Vagina (tissue), 2 donors: ENCODE data around the gene PRX.

Source experiments
- POLR2A ChIP-seq, 2 donors: fragments of 450-650 bp; IDR thresholded peaks; one replicate each; pipeline ENCODE4 v1.6.1; 2017; ENCODE audit warnings: antibody characterized with exemption in 2 of 2, mild to moderate bottlenecking in 2 of 2, moderate library complexity in 2 of 2
- POLR2AphosphoS5 ChIP-seq, 2 donors: sonication (generic); formaldehyde crosslinking; IDR thresholded peaks; one replicate each; pipeline ENCODE4 v1.9.0; 2017; ENCODE audit warnings: antibody characterized with exemption in 2 of 2, mild to moderate bottlenecking in 2 of 2, low read depth in 1 of 2; ENCODE audit not compliant: insufficient read depth in 1 of 2
- TF ChIP-seq, protein P1 (sequence below), 3 experiments: fragments of 450-650 bp in 2 of 3; fragments of 200-600 bp in 1 of 3; sonication (generic) in 1 of 3; IDR thresholded peaks; one replicate each; pipeline ENCODE4 v1.5.1; 2017 to 2019; ENCODE audit warnings: antibody characterized with exemption in 3 of 3, mild to moderate bottlenecking in 2 of 3, moderate library complexity in 2 of 3

DNA sequence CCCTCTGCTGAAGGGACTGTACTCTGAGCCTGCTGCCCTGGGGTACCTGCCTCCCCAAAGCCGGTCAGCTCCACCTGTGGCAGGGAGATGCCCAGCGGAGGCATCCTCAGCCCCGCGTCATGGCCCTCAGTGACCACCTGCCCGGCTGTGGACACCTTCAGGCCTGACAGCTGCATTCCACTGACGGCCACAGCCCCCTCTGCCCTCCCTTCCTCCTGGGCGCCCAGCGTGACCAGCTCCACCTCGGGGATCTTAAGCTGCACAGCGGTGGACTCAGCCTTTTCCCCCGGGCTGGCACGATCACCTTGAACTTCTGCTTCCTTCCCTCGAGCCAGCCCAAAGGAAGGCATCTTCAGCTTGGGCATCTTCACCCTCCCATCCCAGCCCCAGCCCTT is 18.4 kb downstream of the PRX start:
- TF ChIP-seq, protein P1, sequence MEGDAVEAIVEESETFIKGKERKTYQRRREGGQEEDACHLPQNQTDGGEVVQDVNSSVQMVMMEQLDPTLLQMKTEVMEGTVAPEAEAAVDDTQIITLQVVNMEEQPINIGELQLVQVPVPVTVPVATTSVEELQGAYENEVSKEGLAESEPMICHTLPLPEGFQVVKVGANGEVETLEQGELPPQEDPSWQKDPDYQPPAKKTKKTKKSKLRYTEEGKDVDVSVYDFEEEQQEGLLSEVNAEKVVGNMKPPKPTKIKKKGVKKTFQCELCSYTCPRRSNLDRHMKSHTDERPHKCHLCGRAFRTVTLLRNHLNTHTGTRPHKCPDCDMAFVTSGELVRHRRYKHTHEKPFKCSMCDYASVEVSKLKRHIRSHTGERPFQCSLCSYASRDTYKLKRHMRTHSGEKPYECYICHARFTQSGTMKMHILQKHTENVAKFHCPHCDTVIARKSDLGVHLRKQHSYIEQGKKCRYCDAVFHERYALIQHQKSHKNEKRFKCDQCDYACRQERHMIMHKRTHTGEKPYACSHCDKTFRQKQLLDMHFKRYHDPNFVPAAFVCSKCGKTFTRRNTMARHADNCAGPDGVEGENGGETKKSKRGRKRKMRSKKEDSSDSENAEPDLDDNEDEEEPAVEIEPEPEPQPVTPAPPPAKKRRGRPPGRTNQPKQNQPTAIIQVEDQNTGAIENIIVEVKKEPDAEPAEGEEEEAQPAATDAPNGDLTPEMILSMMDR (IDR thresholded peaks at IDR 0.05): no peak
- TF ChIP-seq POLR2AphosphoS5 (IDR thresholded peaks at IDR 0.05; ENCODE audit: insufficient read depth in 1 of 2, low read depth in 1 of 2) (no peak), POLR2A (IDR thresholded peaks at IDR 0.05) (no peak)
